AG10803 (cell line): ENCODE results near the gene AGFG2.
"Not testable (repeated sequence)": the region's sequence is repeated elsewhere in the genome, so short reads cannot be mapped to it uniquely, and the experiment has no call there.

ENCODE experiments used
- DNase-seq: peaks from one replicate; pipeline ENCODE4 v3.0.0; 2010; ENCODE audit warnings: low read depth
- H3K4me3 ChIP-seq: 2 replicates; pipeline ENCODE4 v1.5.1; 2011; ENCODE audit warnings: mild to moderate bottlenecking, low read length, control low read depth
- CTCF ChIP-seq: conservative IDR thresholded peaks from 2 replicates; pipeline ENCODE4 v1.5.1; 2011; ENCODE audit warnings: mild to moderate bottlenecking, low read length, control low read depth, inconsistent platforms

The AGFG2 gene

GRCh38 chr7:100544386-100544785 is 5.4 kb downstream of the AGFG2 start:
- DNase-seq = no peak
- TF ChIP-seq CTCF = no peak
- H3K4me3 ChIP-seq = no peak overlapping the region

- no peak overlapping the region for H3K4me3 ChIP-seq
- TF ChIP-seq CTCF = no peak
- DNase-seq = no peak
Measured at GRCh38 chr7:100544967-100545359, 6.0 kb downstream of the AGFG2 start.

GRCh38 chr7:100545360-100546128 is 6.5 kb downstream of the AGFG2 start:
- TF ChIP-seq CTCF = peak; percentile 36
- peak; percentile 74 for DNase-seq
- no peak overlapping the region for H3K4me3 ChIP-seq

- TF ChIP-seq CTCF = no peak
- H3K4me3 ChIP-seq = no peak overlapping the region
- no peak for DNase-seq
Measured at GRCh38 chr7:100546129-100546925, 7.3 kb downstream of the AGFG2 start.

- H3K4me3 ChIP-seq = no peak overlapping the region
- TF ChIP-seq CTCF = no peak
- DNase-seq = no peak
Measured at GRCh38 chr7:100546926-100547800, 8.2 kb downstream of the AGFG2 start.

GRCh38 chr7:100547872-100548271 is 8.9 kb downstream of the AGFG2 start:
- TF ChIP-seq CTCF = no peak
- DNase-seq = no peak
- H3K4me3 ChIP-seq = no peak overlapping the region

- not testable (repeated sequence) for H3K4me3 ChIP-seq
- DNase-seq = peak; percentile 47
Measured at GRCh38 chr7:100548446-100548845, 9.4 kb downstream of the AGFG2 start.
